ENCODE results near the gene RPS6KB2. TPM values are rescaled to one million over a fixed set of nuclear protein-coding genes. Genes with fewer than 3 reads are reported as not detected.

RPS6KB2 gene
- total and polyA plus RNA-seq, 2 donors (not counting 1 experiment from before 2014, with no cell fraction given), result 81.8 to 131 TPM

DNA sequence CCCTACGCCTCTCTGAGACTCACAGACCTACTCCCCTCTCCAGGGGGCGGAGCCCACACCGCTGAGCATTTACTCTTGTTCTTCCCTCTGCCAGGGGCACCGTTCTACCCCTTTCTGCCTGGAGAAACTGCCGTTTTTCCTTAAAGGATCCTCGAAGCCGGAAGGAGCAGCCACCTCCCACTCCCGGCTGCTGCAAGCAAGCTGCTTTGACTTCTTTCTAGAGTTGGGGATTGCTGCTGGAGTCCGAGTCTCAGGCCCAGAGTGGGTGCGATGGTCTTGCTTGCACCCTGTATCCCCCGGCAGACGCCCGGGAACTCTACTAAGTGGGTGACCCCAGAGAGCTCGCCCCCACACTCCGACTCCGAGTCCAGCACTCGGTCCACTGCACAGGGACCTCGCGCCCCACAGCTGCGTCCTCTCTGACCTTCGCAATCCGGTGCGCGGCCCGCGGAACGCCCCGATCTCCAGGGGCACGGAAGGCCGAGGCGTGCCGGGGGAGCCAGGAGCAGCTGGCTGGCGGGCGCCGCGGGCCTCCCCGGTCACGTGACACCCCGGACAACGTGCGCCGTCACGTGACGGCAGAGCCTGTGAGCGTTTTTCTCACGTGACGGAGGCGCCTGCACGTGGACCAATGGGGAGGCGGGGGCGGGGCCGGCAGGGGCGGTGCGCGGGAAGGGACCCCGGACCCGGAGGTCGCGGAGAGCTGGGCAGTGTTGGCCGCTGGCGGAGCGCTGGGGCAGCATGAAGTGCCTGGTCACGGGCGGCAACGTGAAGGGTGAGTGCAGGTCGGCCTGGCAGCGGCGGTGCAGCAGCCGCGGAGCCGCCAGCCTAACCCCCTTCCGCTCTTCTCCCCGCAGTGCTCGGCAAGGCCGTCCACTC, 36.8 kb upstream of the RPS6KB2 start, which contains the start of gene RAD9A:
RAD9A (plus strand) TSS at position 683 of the 879 bp plus-strand sequence; CDS start at position 742, 59 bp downstream.
- POLR2A ChIA-PET, result interaction anchor here (0.5 to 2.3 kb wide), 29 partner anchors 9 to 741 kb away, joined by 3 to 40 read pairs (median 4); partner anchors contain the start of genes AIP, CLCF1, CORO1B and GPR152

More for the DNA sequence above, 36.8 kb upstream of the RPS6KB2 start, which contains the start of gene RAD9A:
- WGBS (ENCODE audit: insufficient coverage), result under 1% methylated on average over 68 of the region's 75 CpGs
- Histone ChIP-seq H4K20me1 (ENCODE audit: control insufficient read depth, insufficient read depth, low read length, poor library complexity, severe bottlenecking) (peaks cover 36% of the 10 kb centered on the region), H3K4me3 (ENCODE audit: control extremely low read depth in 1 of 5, extremely low read depth in 1 of 5, insufficient read depth in 1 of 5, low read depth in 2 of 5, low read length in 4 of 5) (peak within 1 kb of the TSS; percentile 63 to 95 (median 81)), H3K36me3 (replicated peaks in 1 of 2; ENCODE audit: control extremely low read depth in 1 of 2, control insufficient read depth in 1 of 2, extremely low read depth in 1 of 2, insufficient read depth in 2 of 2, low read length in 1 of 2) (peaks cover 0 to 8% of the 10 kb centered on the region in 2 experiments), H3K4me1 (ENCODE audit: control insufficient read depth in 2 of 2, insufficient read depth in 2 of 2, low read length in 2 of 2) (peaks cover 10 to 29% of the 10 kb centered on the region in 2 donors), H3K27me3 (replicated peaks in 1 of 4; ENCODE audit: control extremely low read depth in 1 of 4, control insufficient read depth in 3 of 4, insufficient read depth in 4 of 4, low read length in 3 of 4) (no peaks in the 10 kb centered on the region), H3K27ac (ENCODE audit: low read length in 2 of 2) (peak within 1 kb of the TSS; percentile 33 to 78), H3K4me2 (replicated peaks; ENCODE audit: low read depth, low read length, poor library complexity, severe bottlenecking) (peak within 1 kb of the TSS; percentile 99), H2AFZ (ENCODE audit: insufficient read depth, low read depth, low read length, poor library complexity, severe bottlenecking) (peak within 1 kb of the TSS; percentile 87), H3K9ac (ENCODE audit: low read length) (peak within 1 kb of the TSS; percentile 83), H3K79me2 (ENCODE audit: control insufficient read depth, insufficient read depth, low read length) (peaks cover 38% of the 10 kb centered on the region), H3K9me3 (ENCODE audit: control extremely low read depth in 1 of 3, control insufficient read depth in 2 of 3, insufficient read depth in 1 of 3, low read length in 2 of 3) (no peaks in the 10 kb centered on the region)
- H3K4me1 Mint-ChIP-seq, result peaks cover 36% of the 10 kb centered on the region
- ATAC-seq (ENCODE audit: low read depth) (peak; percentile 83), DNase-seq (peak; percentile 96)
- H3K4me3 Mint-ChIP-seq, result peak within 1 kb of the TSS; percentile 91
- CTCF ChIA-PET, result interaction anchor here (0.6 to 42.2 kb wide), 12 partner anchors 10 to 116 kb away, joined by 3 to 2379 read pairs (median 6); partner anchors contain the start of genes AIP, CDK2AP2, CLCF1 and PITPNM1
- intact Hi-C loops (cut with micrococcal nuclease), result loop anchor here (1.0 kb wide), 3 partner anchors 10 to 78 kb away; partner anchors contain the start of genes PPP1CA, RPS6KB2 and TMEM134
- no peaks in the 10 kb centered on the region for H3K27me3 Mint-ChIP-seq
- TF ChIP-seq CTCF (IDR thresholded peaks at IDR 0.05) (no peak), EZH2 (IDR thresholded peaks at IDR 0.05; ENCODE audit: borderline replicate concordance, insufficient read depth, low read depth, low read length, poor library complexity, severe bottlenecking) (no peak)
- H3K9me3 Mint-ChIP-seq (ENCODE audit: insufficient read depth), result no peaks in the 10 kb centered on the region
- H3K27ac Mint-ChIP-seq, result peak within 1 kb of the TSS; percentile 69
